HCT116 (cell line): ENCODE measurements around the gene DYNLT4.

ENCODE experiments used
- CEBPB ChIP-seq: IDR thresholded peaks from 2 replicates; pipeline ENCODE4 v1.6.1; 2012; ENCODE audit warnings: low read depth
- CTCF ChIP-seq, 3 experiments: fragments of 200-600 bp in 1 of 3; sonication (generic) in 1 of 3; IDR thresholded peaks in 2 of 3; conservative IDR thresholded peaks in 1 of 3; 2 replicates each; pipeline ENCODE4 v1.5.1; 2012 to 2017; ENCODE audit warnings: low read depth in 2 of 3, low read length in 2 of 3, antibody characterized with exemption in 1 of 3, borderline replicate concordance in 1 of 3, control low read depth in 1 of 3, mild to moderate bottlenecking in 1 of 3, mixed read lengths in 1 of 3, mixed run types in 1 of 3, moderate library complexity in 1 of 3; ENCODE audit not compliant: insufficient read depth in 1 of 3
- EZH2 ChIP-seq: fragments of 200-600 bp; sonication (generic); IDR thresholded peaks from 2 replicates; pipeline ENCODE4 v1.6.1; 2017; ENCODE audit warnings: antibody characterized with exemption, mixed run types
- FOSL1 ChIP-seq: IDR thresholded peaks from 2 replicates; pipeline ENCODE4 v1.6.1; 2012; ENCODE audit warnings: low read depth
- JUND ChIP-seq: IDR thresholded peaks from 2 replicates; pipeline ENCODE4 v1.6.1; 2012
- POLR2AphosphoS5 ChIP-seq: IDR thresholded peaks from 2 replicates; pipeline ENCODE4 v1.6.1; 2011; ENCODE audit warnings: mild to moderate bottlenecking, low read depth, low read length, moderate library complexity
- REST ChIP-seq: IDR thresholded peaks from 2 replicates; pipeline ENCODE4 v1.6.1; 2012; ENCODE audit warnings: low read depth
- SIN3A ChIP-seq: IDR thresholded peaks from 2 replicates; pipeline ENCODE4 v1.6.1; 2012; ENCODE audit warnings: low read depth
- SP1 ChIP-seq: IDR thresholded peaks from 2 replicates; pipeline ENCODE4 v1.6.1; 2012; ENCODE audit warnings: low read depth
- YY1 ChIP-seq: IDR thresholded peaks from 2 replicates; pipeline ENCODE4 v1.6.1; 2011; ENCODE audit warnings: low read length, low read depth, moderate library complexity, mild to moderate bottlenecking; ENCODE audit not compliant: insufficient replicate concordance; ENCODE audit errors: extremely low read depth

- TF ChIP-seq CTCF (IDR thresholded peaks at IDR 0.05 in 2 of 3, conservative IDR thresholded peaks at IDR 0.05 in 1 of 3; ENCODE audit: borderline replicate concordance in 1 of 3, insufficient read depth in 1 of 3, low read depth in 2 of 3, low read length in 2 of 3), result no peak
- no peak for TF ChIP-seq YY1
- no peak for TF ChIP-seq EZH2
- no peak for TF ChIP-seq POLR2AphosphoS5
- no peak for TF ChIP-seq REST
- TF ChIP-seq SP1, result no peak
- TF ChIP-seq CEBPB, result no peak
- TF ChIP-seq SIN3A, result no peak
- no peak for TF ChIP-seq FOSL1
- no peak for TF ChIP-seq JUND
These were observed 19.4 kb upstream of the DYNLT4 start for GRCh38 chr1:44826375-44827196.
